PFSK-1 (cell line): Measurements from ENCODE around the gene SH3PXD2A.

Source experiments
- FOXP2 ChIP-seq: optimal IDR thresholded peaks from 2 replicates; pipeline ENCODE3; 2011; ENCODE audit warnings: borderline replicate concordance, control low read depth, inconsistent platforms; ENCODE audit not compliant: insufficient read depth; ENCODE audit errors: extremely low read length, extremely low read depth
- POLR2AphosphoS5 ChIP-seq: IDR thresholded peaks from 2 replicates; pipeline ENCODE4 v1.6.1; 2012; ENCODE audit warnings: low read depth, mild to moderate bottlenecking, control low read depth, low read length, moderate library complexity
- SIN3A ChIP-seq: IDR thresholded peaks from 2 replicates; pipeline ENCODE4 v1.6.1; 2012; ENCODE audit warnings: mild to moderate bottlenecking, low read length, moderate library complexity, borderline replicate concordance; ENCODE audit not compliant: insufficient read depth
- TAF1 ChIP-seq: IDR thresholded peaks from 2 replicates; pipeline ENCODE4 v1.6.1; 2012; ENCODE audit warnings: low read length, control low read depth, borderline replicate concordance; ENCODE audit not compliant: insufficient read depth

- TF ChIP-seq TAF1 = no peak
- no peak for TF ChIP-seq SIN3A
- peak; percentile 70; the same call in 1 of the 2 replicates for TF ChIP-seq POLR2AphosphoS5
- peak; percentile 54 for TF ChIP-seq FOXP2
Measured at GRCh38 chr10:103772096-103772845, 83.1 kb downstream of the SH3PXD2A start.
